HCT116 (cell line): ENCODE data around the gene ACACB. TPM values are rescaled to one million over a fixed set of nuclear protein-coding genes. Genes with fewer than 3 reads are reported as not detected.

Experiments
- ATAC-seq: fragments of 200-7000 bp; cut with Tn5 transposase; 2 replicates; pipeline ENCODE4 v1.9.1; 2020; ENCODE audit warnings: mild to moderate bottlenecking, moderate library complexity
- BruUV-seq: library from RNA; stranded (reverse); fragments of 400-500 nt; replicated peaks from 2 replicates; lab custom pipeline; 2021; lab: Mats Ljungman, UMichigan
- CTCF ChIA-PET: fragments of 300-600 bp; sonication (Branson Sonifier 250); formaldehyde crosslinking; loops from one replicate; lab custom pipeline; 2021; ENCODE audit warnings: antibody characterized with exemption; lab: Charles Lee
- POLR2A ChIA-PET: fragments of 300-600, 350-600 bp; sonication (Branson Sonifier 250); formaldehyde crosslinking; loops from one replicate; lab custom pipeline; 2021; ENCODE audit warnings: antibody characterized with exemption; lab: Charles Lee
- RAD21 ChIA-PET, 2 experiments: fragments of 300-600 bp; sonication (Branson Sonifier 250); formaldehyde crosslinking; loops; one replicate each; lab custom pipeline; 2023; ENCODE audit warnings: low total read pairs in 2 of 2; ENCODE audit not compliant: uncharacterized antibody in 2 of 2, unreplicated experiment in 2 of 2, low non-redundant PET in 1 of 2; lab: Charles Lee
- DNase-seq: peaks from one replicate; pipeline ENCODE4 v3.0.0-alpha.2; 2010; ENCODE audit warnings: low read depth, low spot score
- H2AFZ ChIP-seq: fragments of 200-600 bp; shearing (Covaris generic), sonication (generic); 2 replicates; pipeline ENCODE4 v1.6.1; 2017; ENCODE audit warnings: low read depth, mixed run types, mixed read lengths, antibody characterized with exemption, low read length; ENCODE audit not compliant: poor library complexity, severe bottlenecking
- H3K27ac ChIP-seq: 2 replicates; pipeline ENCODE4 v1.5.1; 2012; ENCODE audit warnings: low read depth, low read length
- H3K27me3 ChIP-seq: fragments of 200-600 bp; sonication (generic); 2 replicates; pipeline ENCODE4 v1.6.1; 2016; ENCODE audit warnings: mixed run types, low read length, mixed read lengths; ENCODE audit not compliant: insufficient read depth
- H3K36me3 ChIP-seq, 2 experiments: fragments of 200-500 bp in 1 of 2; fragments of 200-600 bp in 1 of 2; sonication (Bioruptor generic) in 1 of 2; sonication (generic) in 1 of 2; 2 replicates each; pipeline versions ENCODE4 v1.5.1 to v1.6.1; 2014 to 2016; ENCODE audit warnings: low read length in 2 of 2, inconsistent platforms in 1 of 2, mixed read lengths in 1 of 2, mixed run types in 1 of 2; ENCODE audit not compliant: insufficient read depth in 2 of 2, control insufficient read depth in 1 of 2
- H3K4me1 ChIP-seq, 2 experiments: fragments of 200-600 bp in 1 of 2; sonication (generic) in 1 of 2; 2 replicates each; pipeline versions ENCODE4 v1.5.1 to v1.6.1; 2012 to 2017; ENCODE audit warnings: low read length in 2 of 2, inconsistent platforms in 1 of 2, mild to moderate bottlenecking in 1 of 2, mixed read lengths in 1 of 2, mixed run types in 1 of 2, moderate library complexity in 1 of 2; ENCODE audit not compliant: insufficient read depth in 2 of 2, control insufficient read depth in 1 of 2
- H3K4me2 ChIP-seq: fragments of 200-600 bp; sonication (generic); 2 replicates; pipeline ENCODE4 v1.6.1; 2017; ENCODE audit warnings: mixed run types, low read length, mixed read lengths
- H3K4me3 ChIP-seq, 2 experiments: fragments of 200-600 bp in 1 of 2; sonication (generic) in 1 of 2; replicated peaks in 1 of 2; 2 replicates each; pipeline ENCODE4 v1.5.1; 2011 to 2016; ENCODE audit warnings: low read length in 2 of 2, control low read depth in 1 of 2, low read depth in 1 of 2, mild to moderate bottlenecking in 1 of 2, mixed read lengths in 1 of 2, mixed run types in 1 of 2
- H3K79me2 ChIP-seq: fragments of 200-600 bp; sonication (generic); 2 replicates; pipeline ENCODE4 v1.6.1; 2017; ENCODE audit warnings: mild to moderate bottlenecking, mixed run types, low read length, moderate library complexity, mixed read lengths; ENCODE audit not compliant: insufficient read depth
- H3K9ac ChIP-seq: fragments of 200-600 bp; sonication (generic); 2 replicates; pipeline ENCODE4 v1.6.1; 2016; ENCODE audit warnings: low read length, mixed read lengths
- H3K9me2 ChIP-seq: fragments of 200-600 bp; sonication (generic), shearing (Covaris generic); 2 replicates; pipeline ENCODE4 v1.6.1; 2017; ENCODE audit warnings: mixed run types, mild to moderate bottlenecking, moderate library complexity; ENCODE audit not compliant: insufficient read depth
- H3K9me3 ChIP-seq, 2 experiments: fragments of 200-500 bp in 1 of 2; fragments of 200-600 bp in 1 of 2; sonication (Bioruptor generic) in 1 of 2; sonication (generic) in 1 of 2; 2 replicates each; pipeline ENCODE4 v1.6.1; 2014 to 2017; ENCODE audit warnings: low read length in 2 of 2, mixed read lengths in 2 of 2, inconsistent platforms in 1 of 2, low read depth in 1 of 2, mild to moderate bottlenecking in 1 of 2, mixed run types in 1 of 2, moderate library complexity in 1 of 2; ENCODE audit not compliant: control insufficient read depth in 1 of 2, insufficient read depth in 1 of 2
- H4K20me1 ChIP-seq: fragments of 200-600 bp; sonication (generic), shearing (Covaris generic); 2 replicates; pipeline ENCODE4 v1.6.1; 2017; ENCODE audit warnings: mixed run types, mild to moderate bottlenecking, moderate library complexity; ENCODE audit not compliant: insufficient read depth
- CBX3 ChIP-seq: IDR thresholded peaks from 2 replicates; pipeline ENCODE4 v1.6.1; 2012; ENCODE audit warnings: low read depth
- CEBPB ChIP-seq: IDR thresholded peaks from 2 replicates; pipeline ENCODE4 v1.6.1; 2012; ENCODE audit warnings: low read depth
- SIN3A ChIP-seq: IDR thresholded peaks from 2 replicates; pipeline ENCODE4 v1.6.1; 2012; ENCODE audit warnings: low read depth
- TCF7L2 ChIP-seq: IDR thresholded peaks from 2 replicates; pipeline ENCODE4 v1.7.0; 2011; ENCODE audit warnings: borderline replicate concordance, inconsistent platforms; ENCODE audit not compliant: insufficient read depth, insufficient read length; ENCODE audit errors: extremely low read depth
- ZFX ChIP-seq: fragments of 450-650 bp; IDR thresholded peaks from 2 replicates; pipeline ENCODE4 v1.6.1; 2017
- intact Hi-C: fragments of 100-400 bp; cut with micrococcal nuclease; formaldehyde crosslinking; loops from 2 replicates; pipeline ENCODE4 v1.10.0; 2022
- total RNA-seq: library from RNA; stranded (reverse); gene quantifications from one replicate; pipeline ENCODE4 v1.2.1, GENCODE V29; 2021; ENCODE audit not compliant: unreplicated experiment
- TF ChIP-seq, protein P1 (sequence below): IDR thresholded peaks from 2 replicates; pipeline ENCODE4 v1.6.1; 2012

The ACACB gene
- total RNA-seq, 1 experiment from 2014 or later = 11.1 TPM

DNA sequence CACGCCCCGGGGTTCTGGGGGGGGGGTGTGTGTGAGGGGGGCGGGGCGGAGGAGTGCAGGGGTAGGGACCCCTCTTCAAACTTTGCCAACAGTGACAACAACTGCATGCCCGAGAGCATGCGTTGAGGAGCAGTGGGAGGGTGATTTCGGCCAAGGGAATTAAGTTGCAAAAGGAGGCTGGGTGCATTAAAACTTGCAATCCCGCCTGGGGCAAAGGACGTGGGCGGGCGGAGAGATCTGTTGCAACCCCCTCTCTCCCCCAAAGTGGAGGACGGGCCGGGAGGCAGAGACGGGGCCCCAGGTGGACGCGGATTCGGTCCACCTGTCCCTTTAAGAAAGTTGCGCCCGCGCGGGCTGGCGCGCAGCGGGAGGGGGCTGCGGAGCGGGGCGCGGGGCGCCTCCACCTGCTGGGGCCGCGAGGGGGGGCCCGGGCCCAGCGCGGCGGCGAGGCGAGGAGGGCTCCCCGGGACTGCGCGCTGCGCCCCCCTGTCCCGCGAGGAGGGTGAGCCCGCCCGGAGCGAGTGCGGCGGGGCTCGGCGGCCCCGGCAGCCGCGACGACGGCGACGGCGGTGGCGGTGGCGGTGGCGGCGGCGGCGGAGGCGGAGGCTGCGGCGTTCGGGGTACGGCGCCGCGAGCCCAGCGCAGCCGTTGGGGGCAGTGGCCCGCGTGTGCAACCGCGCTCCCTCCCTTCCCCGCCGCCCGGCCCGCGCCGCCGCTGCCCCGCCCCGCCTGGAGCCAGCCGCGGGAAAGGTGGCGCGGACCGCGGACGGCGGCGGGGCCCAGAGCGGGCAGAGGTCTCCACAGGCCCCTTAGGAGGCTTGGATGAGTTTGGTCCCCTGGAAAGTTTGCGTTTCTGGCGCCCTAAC is 193.2 kb downstream of the ACACB start:
- DNase-seq (no peak), ATAC-seq (peak; percentile 74)
- H3K4me3 ChIP-seq = peak overlapping the region; percentile 52 to 61
- no peak for TF ChIP-seq CEBPB
- TF ChIP-seq ZFX = peak; percentile 28; the same call in 1 of the 2 replicates
- TF ChIP-seq TCF7L2 = peak; percentile 11
- TF ChIP-seq, protein P1, sequence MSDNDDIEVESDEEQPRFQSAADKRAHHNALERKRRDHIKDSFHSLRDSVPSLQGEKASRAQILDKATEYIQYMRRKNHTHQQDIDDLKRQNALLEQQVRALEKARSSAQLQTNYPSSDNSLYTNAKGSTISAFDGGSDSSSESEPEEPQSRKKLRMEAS = peak; percentile 20; the same call in 1 of the 2 replicates
- no peak for TF ChIP-seq CBX3
- TF ChIP-seq SIN3A = no peak
- no peaks in the 10 kb centered on the region for H3K79me2 ChIP-seq
- H3K9me2 ChIP-seq = no peaks in the 10 kb centered on the region
- intact Hi-C loops = no loop called here
- H3K27ac ChIP-seq = peak overlapping the region; percentile 6; the same call in 1 of the 2 replicates
- H3K9ac ChIP-seq = no peak overlapping the region
- H2AFZ ChIP-seq = peak overlapping the region; percentile 88
- CTCF ChIA-PET = interaction anchor here (1.3 kb wide), 1 partner anchor 123 kb away, joined by 4 read pairs; no protein-coding TSS in a partner anchor
- peaks cover 15% of the 10 kb centered on the region; the same call in 1 of the 2 replicates for H3K27me3 ChIP-seq
- H3K4me2 ChIP-seq = peak overlapping the region; percentile 97
- H4K20me1 ChIP-seq = no peaks in the 10 kb centered on the region
- H3K4me1 ChIP-seq = peaks cover 2 to 17% of the 10 kb centered on the region in 2 experiments; a peak in 3 of 4 replicates
- POLR2A ChIA-PET = interaction anchor here (1.5 kb wide), 1 partner anchor 155 kb away, joined by 4 read pairs; no protein-coding TSS in a partner anchor
- RAD21 ChIA-PET = no interaction called here
- H3K36me3 ChIP-seq = no peaks in the 10 kb centered on the region
- no peaks in the 10 kb centered on the region for H3K9me3 ChIP-seq
- BruUV-seq = no TSS peak
